Stimulated activated CD4-positive, alpha-beta T cell treated with anti-CD3 and anti-CD28 coated beads, TNF-alpha, amount 100 ng/mL, for 48 hours (primary cell): Measurements from ENCODE around the gene RETREG1.

ENCODE experiments used
- DNase-seq, 3 donors: peaks; one replicate each; pipeline ENCODE4 v3.0.0-alpha.2; 2020; ENCODE audit warnings: low read depth in 3 of 3

Gene RETREG1

DNA sequence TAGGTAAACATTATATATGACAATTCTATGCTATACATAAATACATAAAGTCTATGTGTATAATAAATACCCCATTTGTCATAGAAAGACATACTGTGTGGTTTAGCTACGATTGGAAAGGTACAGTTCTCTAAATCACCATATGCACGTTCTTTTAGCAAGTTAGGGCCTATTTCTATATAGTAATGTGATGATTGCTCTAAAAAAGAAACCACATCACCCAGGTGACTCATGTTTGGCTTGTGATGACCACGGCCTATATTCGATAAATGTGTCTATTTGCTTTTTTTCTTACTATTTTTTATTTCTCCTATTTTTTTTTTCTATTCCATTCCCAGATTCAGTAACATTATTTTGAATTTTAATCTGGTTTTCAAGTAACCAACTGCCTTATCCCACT, 34.7 kb downstream of the RETREG1 start:
- DNase-seq = no peak

DNA sequence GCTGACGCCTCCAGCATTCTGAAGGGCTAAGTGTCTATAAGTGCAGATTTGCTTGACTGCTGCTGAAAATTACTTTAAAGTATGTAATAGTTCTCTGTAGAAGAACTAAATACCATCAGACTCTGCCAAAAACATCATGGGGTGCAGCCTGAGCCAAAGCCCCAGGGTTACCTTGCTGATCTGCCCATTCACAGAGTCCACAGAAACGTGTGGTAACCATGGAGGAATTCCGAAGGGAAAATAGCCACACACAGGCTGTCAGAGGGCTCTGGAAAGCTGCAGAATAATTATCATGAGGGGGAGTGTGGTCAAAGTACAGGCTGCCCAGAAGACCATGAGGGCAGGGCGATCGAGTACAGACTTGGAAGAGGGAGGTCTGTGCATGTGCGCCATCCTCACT, 36.4 kb downstream of the RETREG1 start:
- DNase-seq = no peak

- DNase-seq = no peak
These were observed 37.5 kb downstream of the RETREG1 start for GRCh38 chr5:16579142-16579847.

GRCh38 chr5:16578474-16578883, 38.3 kb downstream of the RETREG1 start:
- no peak for DNase-seq

- DNase-seq = no peak
These were observed 39.1 kb downstream of the RETREG1 start for GRCh38 chr5:16577677-16578076.

GRCh38 chr5:16574789-16575721, 41.7 kb downstream of the RETREG1 start:
- DNase-seq = no peak

- DNase-seq = no peak
These were observed 43.4 kb downstream of the RETREG1 start for GRCh38 chr5:16573401-16573800.

- DNase-seq = no peak
These were observed 44.3 kb downstream of the RETREG1 start for GRCh38 chr5:16572289-16573015.

- no peak for DNase-seq
These were observed 45.8 kb downstream of the RETREG1 start for GRCh38 chr5:16571016-16571415.

DNA sequence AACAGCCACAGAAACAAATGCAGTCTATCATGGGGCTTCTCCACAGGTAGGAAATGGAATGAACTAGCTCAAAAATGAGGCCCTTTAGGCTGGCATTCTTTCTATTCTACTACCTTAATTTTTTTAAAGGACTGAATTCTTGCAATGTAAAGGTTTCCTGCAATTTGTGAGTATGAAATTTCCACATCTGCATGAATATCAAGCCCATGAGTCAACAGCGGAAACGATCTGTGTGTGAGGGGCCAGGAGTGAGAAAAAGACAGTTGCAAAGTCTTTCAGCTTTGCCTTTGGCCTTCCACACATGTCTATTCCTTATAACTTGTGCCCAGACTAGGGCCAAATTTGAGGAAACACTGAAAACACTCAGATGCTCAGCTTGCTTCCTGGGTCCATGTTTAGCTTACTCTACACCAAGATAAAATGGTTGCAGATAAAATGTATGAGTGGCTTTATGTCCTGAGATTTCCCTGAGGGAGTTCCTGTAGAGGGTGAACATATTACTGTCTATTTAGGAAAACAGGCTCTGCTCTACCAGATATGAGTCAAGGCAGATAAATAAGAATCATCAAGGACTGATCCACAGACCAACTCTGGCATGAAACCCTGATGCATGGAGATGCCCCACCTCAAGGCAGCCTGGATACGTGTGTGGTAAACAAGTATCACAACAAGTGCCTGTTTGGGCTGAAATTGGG, 46.5 kb downstream of the RETREG1 start:
- no peak for DNase-seq

- no peak for DNase-seq
These were observed 47.8 kb downstream of the RETREG1 start for GRCh38 chr5:16568875-16569580.

DNA sequence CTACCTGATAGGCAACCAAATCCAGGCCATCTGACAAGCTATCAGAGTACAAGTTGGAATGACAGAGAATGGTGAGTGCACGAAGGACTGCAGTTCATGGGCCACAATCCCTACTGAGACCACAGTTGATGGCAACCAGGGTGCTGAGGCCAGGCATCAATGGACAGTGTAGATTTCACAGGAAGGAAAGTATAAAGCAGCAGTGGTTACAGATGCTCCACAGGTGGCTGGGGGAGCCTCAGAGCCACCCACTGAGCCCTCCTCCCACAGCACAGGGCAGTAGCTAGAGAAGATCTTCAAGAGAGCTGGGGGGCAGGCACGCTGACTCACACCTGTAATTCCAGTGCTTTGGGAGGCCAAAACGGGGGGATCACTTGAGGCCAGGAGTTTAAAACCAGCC, 49.4 kb downstream of the RETREG1 start:
- DNase-seq = no peak

- DNase-seq = no peak
These were observed 51.7 kb downstream of the RETREG1 start for GRCh38 chr5:16565118-16565517.

- no peak for DNase-seq
These were observed 52.4 kb downstream of the RETREG1 start for GRCh38 chr5:16564248-16564867.

GRCh38 chr5:16563686-16564085, 53.1 kb downstream of the RETREG1 start:
- no peak for DNase-seq

DNA sequence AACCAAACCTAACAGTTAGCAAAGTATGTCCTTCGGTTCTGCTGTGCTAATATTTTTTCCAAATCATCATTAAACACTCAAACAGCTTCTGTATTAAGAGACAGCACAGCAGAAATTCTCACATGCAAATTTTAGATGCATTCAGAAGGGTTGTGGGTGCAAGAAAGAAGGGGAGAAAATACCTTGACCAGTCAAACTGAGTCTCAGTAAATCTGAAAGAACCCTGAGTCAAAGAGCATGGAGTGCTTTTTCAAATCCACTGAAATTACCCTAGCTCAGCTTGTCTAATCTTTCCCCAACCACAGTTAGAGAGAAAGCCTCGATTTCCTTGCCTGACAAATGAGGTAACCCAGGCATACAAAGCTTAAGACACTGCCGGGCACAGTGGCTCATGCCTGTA, 55.1 kb downstream of the RETREG1 start:
- no peak for DNase-seq

- DNase-seq = no peak
These were observed 57.1 kb downstream of the RETREG1 start for GRCh38 chr5:16559702-16560101.

- DNase-seq = no peak
These were observed 57.7 kb downstream of the RETREG1 start for GRCh38 chr5:16558984-16559629.

GRCh38 chr5:16557477-16557876, 59.3 kb downstream of the RETREG1 start:
- DNase-seq = no peak

GRCh38 chr5:16554110-16554509, 62.7 kb downstream of the RETREG1 start:
- DNase-seq = no peak
